ENCODE data around the gene PLD6. TPM values are rescaled to one million over a fixed set of nuclear protein-coding genes. Genes with fewer than 3 reads are reported as not detected.
"Not testable (repeated sequence)": the region's sequence is repeated elsewhere in the genome, so short reads cannot be mapped to it uniquely, and the experiment has no call there.

PLD6 gene
- total RNA-seq, 4 donors from 2014 or later = 1.9 to 5.1 (median 2.7) TPM

- in situ Hi-C loops (cut with MboI; ENCODE audit: low sequenced_read_pairs in 4 of 4) = no loop called here
- no peak for ATAC-seq
- intact Hi-C loops (cut with DNase I; ENCODE audit: low total_unique reads) = loop anchor here (2.0 kb wide), 1 partner anchor 35 kb away; no protein-coding TSS in a partner anchor
- H3K27me3 ChIP-seq = no peaks in the 10 kb centered on the region
- peaks cover 27 to 31% of the 10 kb centered on the region in 2 donors for H3K4me1 ChIP-seq
- TF ChIP-seq CTCF (IDR thresholded peaks at IDR 0.05 in 4 of 5, conservative IDR thresholded peaks at IDR 0.05 in 1 of 5) (no peak), POLR2A (IDR thresholded peaks at IDR 0.05) (no peak)
- no peaks in the 10 kb centered on the region for H3K9me3 ChIP-seq
- no peak overlapping the region for H3K4me3 ChIP-seq
- H3K27ac ChIP-seq = peak overlapping the region; percentile 71 to 91 (median 82)
- no peak for DNase-seq
- H3K36me3 ChIP-seq = no peaks in the 10 kb centered on the region
Observed at GRCh38 chr17:17190188-17190587, 15.9 kb downstream of the PLD6 start.

GRCh38 chr17:17189559-17189958 lies 16.6 kb downstream of the PLD6 start:
- peaks cover 30 to 34% of the 10 kb centered on the region in 2 donors for H3K4me1 ChIP-seq
- H3K27ac ChIP-seq = peak overlapping the region; percentile 71 to 91 (median 82)
- H3K27me3 ChIP-seq = no peaks in the 10 kb centered on the region
- ATAC-seq (no peak), DNase-seq (no peak)
- no peak overlapping the region for H3K4me3 ChIP-seq
- H3K9me3 ChIP-seq = no peaks in the 10 kb centered on the region
- TF ChIP-seq POLR2A (IDR thresholded peaks at IDR 0.05) = no peak
- peaks cover 0 to under 1% of the 10 kb centered on the region in 2 donors for H3K36me3 ChIP-seq
- intact Hi-C loops (cut with DNase I; ENCODE audit: low total_unique reads) = no loop called here
- in situ Hi-C loops (cut with MboI; ENCODE audit: low sequenced_read_pairs in 4 of 4) = no loop called here

GRCh38 chr17:17188586-17188985 lies 17.5 kb downstream of the PLD6 start:
- Histone ChIP-seq H3K4me3 (no peak overlapping the region), H3K27ac (peak overlapping the region in 1 of 4 donors; percentile 71), H3K36me3 (peaks cover 0 to 10% of the 10 kb centered on the region in 2 donors), H3K4me1 (peaks cover 34 to 35% of the 10 kb centered on the region in 2 donors), H3K9me3 (no peaks in the 10 kb centered on the region), H3K27me3 (no peaks in the 10 kb centered on the region)
- in situ Hi-C loops (cut with MboI; ENCODE audit: low sequenced_read_pairs in 4 of 4) = no loop called here
- DNase-seq (no peak), ATAC-seq (no peak)
- intact Hi-C loops (cut with DNase I; ENCODE audit: low total_unique reads) = no loop called here
- TF ChIP-seq POLR2A (IDR thresholded peaks at IDR 0.05) (no peak), CTCF (IDR thresholded peaks at IDR 0.05 in 4 of 5, conservative IDR thresholded peaks at IDR 0.05 in 1 of 5) (no peak)

GRCh38 chr17:17186551-17187505 lies 19.3 kb downstream of the PLD6 start:
- no peaks in the 10 kb centered on the region for H3K27me3 ChIP-seq
- H3K4me3 ChIP-seq = no peak overlapping the region
- in situ Hi-C loops (cut with MboI; ENCODE audit: low sequenced_read_pairs in 4 of 4) (no loop called here), intact Hi-C loops (cut with DNase I; ENCODE audit: low total_unique reads) (no loop called here)
- no peak for ATAC-seq
- no peak for DNase-seq
- TF ChIP-seq CTCF (IDR thresholded peaks at IDR 0.05 in 4 of 5, conservative IDR thresholded peaks at IDR 0.05 in 1 of 5) (no peak), POLR2A (IDR thresholded peaks at IDR 0.05) (no peak)
- peak overlapping the region in 3 of 4 donors; percentile 0 to 10 (median 7) for H3K27ac ChIP-seq
- peaks cover 0 to 25% of the 10 kb centered on the region in 2 donors for H3K36me3 ChIP-seq
- peaks cover 25 to 27% of the 10 kb centered on the region in 2 donors for H3K4me1 ChIP-seq
- H3K9me3 ChIP-seq = no peaks in the 10 kb centered on the region

- peaks cover 0 to 33% of the 10 kb centered on the region in 2 donors for H3K36me3 ChIP-seq
- DNase-seq (no peak), ATAC-seq (no peak)
- peak overlapping the region in 2 of 4 donors; percentile 0 to 7 for H3K27ac ChIP-seq
- intact Hi-C loops (cut with DNase I; ENCODE audit: low total_unique reads) = no loop called here
- H3K4me1 ChIP-seq = peaks cover 17 to 19% of the 10 kb centered on the region in 2 donors
- in situ Hi-C loops (cut with MboI; ENCODE audit: low sequenced_read_pairs in 4 of 4) = no loop called here
- TF ChIP-seq POLR2A (IDR thresholded peaks at IDR 0.05) (no peak), CTCF (IDR thresholded peaks at IDR 0.05 in 4 of 5, conservative IDR thresholded peaks at IDR 0.05 in 1 of 5) (no peak)
- no peak overlapping the region for H3K4me3 ChIP-seq
- H3K9me3 ChIP-seq = no peaks in the 10 kb centered on the region
- no peaks in the 10 kb centered on the region for H3K27me3 ChIP-seq
Observed at GRCh38 chr17:17186051-17186450, 20.1 kb downstream of the PLD6 start.

GRCh38 chr17:17184985-17185757 lies 21.0 kb downstream of the PLD6 start:
- DNase-seq; ATAC-seq; H3K9me3 ChIP-seq; H3K27me3 ChIP-seq; in situ Hi-C loops (cut with MboI; ENCODE audit: low sequenced_read_pairs in 4 of 4); H3K4me3 ChIP-seq; intact Hi-C loops (cut with DNase I; ENCODE audit: low total_unique reads): not testable (repeated sequence)
- peaks cover 8 to 10% of the 10 kb centered on the region in 2 donors for H3K4me1 ChIP-seq
- H3K27ac ChIP-seq = peak overlapping the region in 2 of 4 donors; percentile 15 to 59
- peaks cover 0 to 42% of the 10 kb centered on the region in 2 donors for H3K36me3 ChIP-seq
